ENCODE measurements around the gene TBPL1.

The TBPL1 gene

DNA sequence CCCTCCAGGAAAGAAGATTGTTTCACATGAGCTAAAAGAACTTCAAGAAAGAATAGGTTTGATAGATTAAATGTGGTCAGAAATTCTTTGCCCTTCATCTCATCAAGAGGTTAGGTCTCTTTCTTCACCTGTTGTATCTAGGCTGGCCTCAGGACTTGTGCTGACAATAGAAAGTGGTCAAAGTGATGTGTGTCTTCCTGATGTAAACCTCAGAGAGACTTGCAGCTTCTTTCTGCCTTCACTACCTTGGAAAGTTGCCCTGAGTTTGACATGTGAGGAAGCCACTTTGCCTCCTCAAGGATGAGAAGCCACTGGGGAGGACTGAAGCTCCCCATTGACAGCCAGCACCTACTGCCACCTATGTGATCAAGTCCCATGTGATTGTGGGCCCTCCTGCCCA lies 46.3 kb downstream of the TBPL1 start:
- Mint-ChIP-seq H3K27me3 (peaks cover 11% of the 10 kb centered on the region), H3K4me1 (ENCODE audit: low read depth) (no peaks in the 10 kb centered on the region), H3K36me3 (ENCODE audit: low read depth) (no peaks in the 10 kb centered on the region), H3K9me3 (no peaks in the 10 kb centered on the region), H3K27ac (no peak overlapping the region), H3K4me3 (no peak overlapping the region)
- DNase-seq = no peak

GRCh38 chr6:134000443-134000842 lies 47.4 kb downstream of the TBPL1 start:
- H3K4me1 Mint-ChIP-seq (ENCODE audit: low read depth) = no peaks in the 10 kb centered on the region
- H3K27me3 Mint-ChIP-seq = peaks cover 14% of the 10 kb centered on the region
- H3K36me3 Mint-ChIP-seq (ENCODE audit: low read depth) = no peaks in the 10 kb centered on the region
- DNase-seq = no peak
- H3K9me3 Mint-ChIP-seq = no peaks in the 10 kb centered on the region
- no peak overlapping the region for H3K4me3 Mint-ChIP-seq
- no peak overlapping the region for H3K27ac Mint-ChIP-seq

GRCh38 chr6:134002821-134003220 lies 49.8 kb downstream of the TBPL1 start:
- no peak overlapping the region for H3K27ac Mint-ChIP-seq

GRCh38 chr6:134003542-134003951 lies 50.5 kb downstream of the TBPL1 start:
- Mint-ChIP-seq H3K27me3 (peaks cover 17% of the 10 kb centered on the region), H3K4me3 (no peak overlapping the region), H3K4me1 (ENCODE audit: low read depth) (no peaks in the 10 kb centered on the region), H3K9me3 (no peaks in the 10 kb centered on the region), H3K27ac (no peak overlapping the region), H3K36me3 (ENCODE audit: low read depth) (no peaks in the 10 kb centered on the region)
- no peak for DNase-seq

More at GRCh38 chr6:134002821-134003220, 49.8 kb downstream of the TBPL1 start:
- Mint-ChIP-seq H3K9me3 (no peaks in the 10 kb centered on the region), H3K27me3 (peaks cover 17% of the 10 kb centered on the region), H3K4me1 (ENCODE audit: low read depth) (no peaks in the 10 kb centered on the region), H3K36me3 (ENCODE audit: low read depth) (no peaks in the 10 kb centered on the region), H3K4me3 (no peak overlapping the region)
- DNase-seq = no peak

DNA sequence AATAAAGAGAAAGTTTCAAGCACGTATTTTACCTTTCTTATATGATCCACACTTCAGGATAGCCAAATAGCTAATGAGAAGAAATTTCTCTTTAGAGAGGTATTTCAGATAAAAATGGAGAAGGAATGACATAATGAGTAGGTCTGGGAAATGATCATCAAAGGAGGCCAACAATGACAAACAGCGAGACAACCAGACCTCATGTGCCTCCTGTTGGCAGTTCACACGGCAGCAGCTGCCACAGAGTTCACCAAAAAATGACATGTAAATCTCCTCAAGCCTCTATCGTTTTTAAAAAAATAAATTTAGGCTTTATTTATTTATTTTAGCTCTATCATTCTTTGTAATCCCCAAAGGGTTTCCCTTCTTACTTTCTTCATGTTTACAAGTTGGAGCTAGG lies 51.7 kb downstream of the TBPL1 start:
- Mint-ChIP-seq H3K36me3 (ENCODE audit: low read depth) (no peaks in the 10 kb centered on the region), H3K27ac (no peak overlapping the region), H3K4me1 (ENCODE audit: low read depth) (peaks cover 2% of the 10 kb centered on the region), H3K4me3 (no peak overlapping the region), H3K9me3 (no peaks in the 10 kb centered on the region), H3K27me3 (peaks cover 20% of the 10 kb centered on the region)
- no peak for DNase-seq

DNA sequence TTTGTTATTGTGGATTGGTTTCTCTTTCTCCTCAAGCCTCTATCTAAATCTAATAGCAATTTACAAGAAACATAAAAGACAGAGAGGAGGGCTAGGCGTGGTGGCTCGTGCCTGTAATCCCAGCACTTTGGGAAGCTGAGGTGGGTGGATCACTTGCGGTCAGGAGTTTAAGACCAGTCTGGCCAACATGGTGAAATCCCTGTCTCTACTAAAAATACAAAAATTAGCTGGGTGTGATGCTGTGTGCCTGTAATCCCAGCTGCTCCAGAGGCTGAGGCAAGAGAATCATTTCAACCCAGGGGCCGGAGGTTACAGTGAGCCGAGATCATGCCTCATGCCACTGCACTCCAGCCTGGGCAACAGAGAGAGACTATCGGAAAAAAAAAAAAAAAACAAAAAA lies 52.8 kb downstream of the TBPL1 start:
- Mint-ChIP-seq H3K27ac (no peak overlapping the region), H3K4me1 (ENCODE audit: low read depth) (peaks cover 13% of the 10 kb centered on the region)

DNA sequence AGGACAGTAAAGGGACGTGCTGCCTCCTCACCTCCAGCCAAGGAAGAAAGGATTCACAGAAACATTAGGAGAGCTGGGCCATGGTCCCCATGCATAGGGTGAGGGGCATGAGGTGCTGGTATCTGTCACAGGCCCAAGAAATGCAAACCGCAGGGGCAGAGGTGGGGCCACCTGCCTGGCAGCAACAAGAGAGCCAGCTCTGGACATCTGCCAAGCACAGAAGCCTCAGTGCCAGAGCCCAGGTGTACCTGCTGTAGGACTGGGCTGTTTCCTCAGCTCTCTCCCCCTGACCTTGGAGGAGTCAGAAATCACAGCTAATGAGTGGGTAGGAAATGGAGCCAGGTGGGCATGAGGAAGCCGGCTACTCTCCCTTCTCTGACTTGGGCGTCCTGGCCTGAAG lies 54.1 kb downstream of the TBPL1 start:
- no peak overlapping the region for H3K4me3 Mint-ChIP-seq
- no peak for DNase-seq
- peaks cover 15% of the 10 kb centered on the region for H3K4me1 Mint-ChIP-seq (ENCODE audit: low read depth)
- H3K27me3 Mint-ChIP-seq = peaks cover 24% of the 10 kb centered on the region
- no peak overlapping the region for H3K27ac Mint-ChIP-seq
- H3K9me3 Mint-ChIP-seq = no peaks in the 10 kb centered on the region
- no peaks in the 10 kb centered on the region for H3K36me3 Mint-ChIP-seq (ENCODE audit: low read depth)

More for the DNA sequence above, 52.8 kb downstream of the TBPL1 start:
- Mint-ChIP-seq H3K27me3 (peaks cover 24% of the 10 kb centered on the region), H3K9me3 (no peaks in the 10 kb centered on the region), H3K4me3 (no peak overlapping the region), H3K36me3 (ENCODE audit: low read depth) (no peaks in the 10 kb centered on the region)
- no peak for DNase-seq

GRCh38 chr6:134009876-134010275 lies 56.9 kb downstream of the TBPL1 start:
- Mint-ChIP-seq H3K4me1 (ENCODE audit: low read depth) (peaks cover 15% of the 10 kb centered on the region), H3K27ac (no peak overlapping the region), H3K36me3 (ENCODE audit: low read depth) (no peaks in the 10 kb centered on the region), H3K9me3 (no peaks in the 10 kb centered on the region), H3K27me3 (peaks cover 13% of the 10 kb centered on the region), H3K4me3 (no peak overlapping the region)
- no peak for DNase-seq

DNA sequence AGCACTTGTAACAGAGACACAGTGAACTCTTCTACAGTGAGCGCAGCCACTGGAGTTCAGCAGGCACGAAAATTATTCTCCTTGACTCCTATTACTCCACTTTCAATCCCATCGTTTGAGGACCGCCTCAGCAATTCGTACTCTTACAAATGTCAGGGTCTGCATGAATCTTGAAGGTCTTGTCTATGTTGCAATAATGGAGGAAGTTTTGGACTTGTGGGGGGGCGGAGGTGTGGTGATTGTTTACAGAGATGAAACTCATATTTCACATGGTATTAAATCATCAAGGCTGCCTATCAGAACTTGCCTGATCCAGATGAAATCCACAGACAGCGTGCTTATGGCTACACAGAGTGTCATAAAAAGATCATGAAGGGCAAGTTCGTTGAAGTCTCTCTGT lies 57.4 kb downstream of the TBPL1 start:
- no peaks in the 10 kb centered on the region for H3K36me3 Mint-ChIP-seq (ENCODE audit: low read depth)
- no peaks in the 10 kb centered on the region for H3K9me3 Mint-ChIP-seq
- DNase-seq = no peak
- no peak overlapping the region for H3K4me3 Mint-ChIP-seq
- peaks cover 15% of the 10 kb centered on the region for H3K4me1 Mint-ChIP-seq (ENCODE audit: low read depth)
- H3K27ac Mint-ChIP-seq = no peak overlapping the region
- H3K27me3 Mint-ChIP-seq = peaks cover 13% of the 10 kb centered on the region

DNA sequence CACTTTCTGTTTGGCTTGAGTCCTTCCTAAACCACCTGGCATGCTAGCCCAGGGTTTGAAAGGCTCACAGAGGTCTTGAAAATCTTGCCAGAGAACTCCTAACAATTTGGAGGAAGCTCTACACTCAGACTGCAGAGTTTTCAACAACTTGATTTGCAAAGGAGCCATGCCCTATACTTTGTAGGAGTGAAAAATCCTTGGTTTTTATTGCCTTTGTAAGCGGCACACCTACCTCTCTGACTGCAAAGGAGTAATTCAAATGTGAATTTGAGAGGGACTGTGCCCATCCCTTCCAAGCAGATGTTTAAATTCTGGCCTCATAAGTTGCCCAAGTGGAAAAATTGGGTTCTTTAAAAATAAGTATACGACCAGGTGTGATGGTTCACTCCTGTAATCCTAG lies 58.0 kb downstream of the TBPL1 start:
- no peaks in the 10 kb centered on the region for H3K9me3 Mint-ChIP-seq
- DNase-seq = no peak
- H3K36me3 Mint-ChIP-seq (ENCODE audit: low read depth) = no peaks in the 10 kb centered on the region
- peaks cover 9% of the 10 kb centered on the region for H3K27me3 Mint-ChIP-seq
- peaks cover 15% of the 10 kb centered on the region for H3K4me1 Mint-ChIP-seq (ENCODE audit: low read depth)
- H3K27ac Mint-ChIP-seq = no peak overlapping the region
- no peak overlapping the region for H3K4me3 Mint-ChIP-seq

GRCh38 chr6:134014588-134015137 lies 61.6 kb downstream of the TBPL1 start:
- no peak overlapping the region for H3K4me3 Mint-ChIP-seq
- H3K9me3 Mint-ChIP-seq = no peaks in the 10 kb centered on the region
- peaks cover 14% of the 10 kb centered on the region for H3K4me1 Mint-ChIP-seq (ENCODE audit: low read depth)
- H3K27me3 Mint-ChIP-seq = peaks cover 6% of the 10 kb centered on the region
- DNase-seq = no peak
- no peaks in the 10 kb centered on the region for H3K36me3 Mint-ChIP-seq (ENCODE audit: low read depth)
- H3K27ac Mint-ChIP-seq = no peak overlapping the region

DNA sequence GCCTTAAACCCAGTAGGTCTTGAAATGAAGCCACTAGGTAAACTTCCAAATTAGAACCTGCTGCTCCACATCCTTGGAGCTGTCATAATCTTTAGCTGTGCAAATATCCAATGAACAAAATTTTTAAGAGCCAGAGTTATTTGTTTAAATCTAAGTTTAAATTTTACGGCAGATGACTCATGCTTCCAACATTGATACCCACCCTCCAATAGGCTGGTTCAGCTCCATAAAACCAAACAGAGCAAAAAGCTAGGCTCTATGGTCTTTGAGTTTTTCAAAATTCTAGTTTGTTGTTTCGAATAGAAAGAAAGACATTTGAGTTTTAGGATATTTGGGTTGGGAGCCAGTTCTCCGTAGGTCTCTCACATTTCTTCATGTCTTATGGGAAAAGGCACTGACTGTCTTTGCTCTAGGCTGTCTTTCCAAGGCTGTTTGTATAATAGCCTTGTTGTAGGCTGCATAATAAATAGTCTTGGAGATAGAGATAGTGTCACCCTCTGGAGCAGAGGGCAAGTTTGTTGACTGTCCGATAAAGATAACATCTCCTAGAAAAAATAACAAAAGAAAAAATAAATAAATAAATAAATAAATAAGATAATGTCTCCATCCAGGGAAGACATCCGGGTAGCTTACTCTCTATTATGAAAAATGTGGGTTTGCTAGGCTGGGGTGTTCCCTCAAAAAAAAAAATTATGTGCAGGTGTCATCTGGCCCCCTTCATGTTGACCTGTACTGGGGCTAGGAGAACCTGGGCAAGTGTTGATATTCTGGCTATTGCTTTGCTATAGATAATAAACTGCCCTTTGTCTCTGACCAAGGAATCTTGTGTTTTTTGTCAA lies 62.9 kb downstream of the TBPL1 start:
- H3K4me3 Mint-ChIP-seq = no peak overlapping the region
- no peak overlapping the region for H3K27ac Mint-ChIP-seq
- no peaks in the 10 kb centered on the region for H3K9me3 Mint-ChIP-seq
- H3K4me1 Mint-ChIP-seq (ENCODE audit: low read depth) = peaks cover 2% of the 10 kb centered on the region
- peaks cover 3% of the 10 kb centered on the region for H3K27me3 Mint-ChIP-seq
- no peak for DNase-seq
- no peaks in the 10 kb centered on the region for H3K36me3 Mint-ChIP-seq (ENCODE audit: low read depth)

DNA sequence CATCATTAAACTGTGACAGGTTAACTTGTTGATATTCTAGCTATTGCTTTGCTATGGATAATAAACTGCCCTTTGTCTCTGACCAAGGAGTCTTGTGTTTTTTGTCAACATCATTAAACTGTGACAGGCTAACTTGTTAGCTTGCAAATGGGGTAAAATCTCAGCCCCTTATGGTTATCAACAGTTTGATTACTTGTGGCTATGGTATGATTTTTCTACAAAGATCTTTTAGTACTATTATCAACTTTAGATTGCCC lies 63.5 kb downstream of the TBPL1 start:
- no peaks in the 10 kb centered on the region for H3K9me3 Mint-ChIP-seq
- no peak overlapping the region for H3K27ac Mint-ChIP-seq
- no peaks in the 10 kb centered on the region for H3K4me1 Mint-ChIP-seq (ENCODE audit: low read depth)
- H3K4me3 Mint-ChIP-seq = no peak overlapping the region
- H3K27me3 Mint-ChIP-seq = peaks cover 3% of the 10 kb centered on the region
- no peak for DNase-seq
- no peaks in the 10 kb centered on the region for H3K36me3 Mint-ChIP-seq (ENCODE audit: low read depth)

- no peaks in the 10 kb centered on the region for H3K27me3 Mint-ChIP-seq
- no peak for DNase-seq
- no peaks in the 10 kb centered on the region for H3K9me3 Mint-ChIP-seq
- H3K4me1 Mint-ChIP-seq (ENCODE audit: low read depth) = no peaks in the 10 kb centered on the region
- H3K4me3 Mint-ChIP-seq = no peak overlapping the region
- H3K36me3 Mint-ChIP-seq (ENCODE audit: low read depth) = no peaks in the 10 kb centered on the region
- H3K27ac Mint-ChIP-seq = no peak overlapping the region
Measured at GRCh38 chr6:134020071-134020470, 67.0 kb downstream of the TBPL1 start.

- Mint-ChIP-seq H3K4me1 (ENCODE audit: low read depth) (no peaks in the 10 kb centered on the region), H3K36me3 (ENCODE audit: low read depth) (no peaks in the 10 kb centered on the region), H3K27ac (no peak overlapping the region), H3K9me3 (no peaks in the 10 kb centered on the region), H3K4me3 (no peak overlapping the region), H3K27me3 (no peaks in the 10 kb centered on the region)
- no peak for DNase-seq
Measured at GRCh38 chr6:134020543-134020942, 67.5 kb downstream of the TBPL1 start.
